Measurements from ENCODE around the gene LTBR. TPM values are rescaled to one million over a fixed set of nuclear protein-coding genes. Genes with fewer than 3 reads are reported as not detected.
A peak's percentile ranks its signal among the peaks of the same experiment; 100 is the strongest.

Gene LTBR
- total RNA-seq, 2 experiments from 2014 or later: 0.38 to 0.67 TPM

DNA sequence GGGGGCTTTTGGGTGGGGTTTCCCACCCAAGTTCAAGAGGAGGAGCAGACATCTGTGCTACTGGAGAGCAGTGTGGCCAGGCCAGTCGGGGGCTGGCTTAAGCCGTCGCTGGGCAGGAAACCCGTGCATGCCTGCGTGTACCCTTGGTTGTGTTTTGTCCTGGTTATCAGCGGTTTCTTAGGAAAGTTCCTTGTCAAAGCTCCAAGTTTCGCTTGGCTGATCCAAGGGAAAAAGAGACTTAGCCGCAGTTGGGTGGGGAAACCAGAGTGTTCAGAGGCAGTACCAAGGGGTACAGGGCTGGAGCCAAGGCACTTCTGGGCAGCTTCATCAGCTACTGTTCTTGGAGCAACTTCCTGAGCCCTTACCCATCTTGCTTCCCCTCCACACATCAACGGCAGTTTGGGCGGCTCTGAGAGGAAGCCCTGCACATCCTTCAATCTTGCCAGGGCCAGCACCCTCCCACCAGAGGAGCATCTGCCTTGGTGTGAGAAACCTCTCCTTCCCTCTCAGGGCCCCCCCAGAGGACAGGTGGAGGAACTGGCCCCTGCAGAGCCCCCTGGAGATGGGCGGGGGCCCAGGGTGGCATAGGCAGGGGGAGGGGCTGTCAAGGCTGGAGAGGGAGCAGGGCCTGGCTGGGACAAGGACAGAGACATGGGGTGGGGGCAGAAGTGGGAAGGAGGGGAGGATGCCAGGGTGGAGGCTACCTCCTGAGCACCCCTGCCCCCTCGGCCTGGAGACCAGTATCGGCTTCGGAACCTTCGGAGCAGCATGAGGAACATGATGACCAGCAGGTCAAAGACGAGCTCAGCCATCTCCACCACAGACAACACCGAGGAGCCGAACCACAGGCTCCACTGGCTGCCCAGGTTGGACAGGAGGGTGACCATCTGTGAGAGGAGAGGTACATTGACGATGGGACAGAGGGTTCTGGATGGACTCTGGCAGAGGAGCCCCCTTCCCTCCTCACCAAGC lies 36.3 kb upstream of the LTBR start:
- DNase-seq: no peak
- Histone ChIP-seq H3K4me1 (ENCODE audit: insufficient read depth, low read length) (peaks cover 49% of the 10 kb centered on the region), H3K27me3 (ENCODE audit: control insufficient read depth in 1 of 2, insufficient read depth in 2 of 2, low read length in 2 of 2) (no peaks in the 10 kb centered on the region), H3K4me3 (ENCODE audit: low read length) (no peak overlapping the region), H3K36me3 (ENCODE audit: insufficient read depth, low read length) (no peaks in the 10 kb centered on the region), H3K27ac (ENCODE audit: low read depth in 1 of 2, low read length in 2 of 2) (no peak overlapping the region), H3K9me3 (ENCODE audit: control insufficient read depth in 1 of 2, insufficient read depth in 1 of 2, low read length in 2 of 2) (no peaks in the 10 kb centered on the region)
- H3K36me3 Mint-ChIP-seq (ENCODE audit: low read depth): no peaks in the 10 kb centered on the region
- no peaks in the 10 kb centered on the region for H3K9me3 Mint-ChIP-seq
- H3K27ac Mint-ChIP-seq: no peak overlapping the region
- intact Hi-C loops (cut with DNase I, micrococcal nuclease): no loop called here
- CTCF ChIA-PET: no interaction called here
- POLR2A ChIA-PET: no interaction called here
- H3K4me1 Mint-ChIP-seq (ENCODE audit: low read depth): peaks cover 46% of the 10 kb centered on the region
- TF ChIP-seq CTCF (IDR thresholded peaks at IDR 0.05): no peak
- H3K4me3 Mint-ChIP-seq: no peak overlapping the region
- H3K27me3 Mint-ChIP-seq: no peaks in the 10 kb centered on the region
- ATAC-seq (ENCODE audit: poor library complexity): peak; percentile 55

DNA sequence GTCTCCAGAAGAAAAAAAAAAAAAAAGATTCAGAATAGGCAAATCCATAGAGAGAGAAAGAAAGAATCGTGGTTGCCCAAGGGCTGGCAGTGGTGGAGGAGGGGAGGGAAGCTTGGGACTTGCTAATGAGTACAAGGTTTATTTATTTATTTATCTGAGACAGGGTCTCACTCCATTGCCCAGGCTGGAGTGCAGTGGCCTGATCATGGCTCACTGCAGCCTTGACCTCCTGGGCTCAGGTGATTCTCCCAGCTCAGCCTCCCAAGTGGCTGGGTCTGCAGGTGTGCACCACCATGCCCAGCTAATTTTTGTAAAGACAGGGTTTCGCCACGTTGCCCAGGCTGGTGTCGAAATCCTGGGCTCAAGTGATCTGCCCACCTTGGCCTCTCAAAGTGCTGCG lies 32.3 kb upstream of the LTBR start:
- H3K9me3 ChIP-seq (ENCODE audit: control insufficient read depth in 1 of 2, insufficient read depth in 1 of 2, low read length in 2 of 2): no peaks in the 10 kb centered on the region
- H3K4me3 ChIP-seq (ENCODE audit: low read length): no peak overlapping the region
- Mint-ChIP-seq H3K27me3 (no peaks in the 10 kb centered on the region), H3K4me3 (no peak overlapping the region), H3K27ac (no peak overlapping the region), H3K4me1 (ENCODE audit: low read depth) (peaks cover 16% of the 10 kb centered on the region), H3K9me3 (no peaks in the 10 kb centered on the region), H3K36me3 (ENCODE audit: low read depth) (no peaks in the 10 kb centered on the region)
- H3K27me3 ChIP-seq (ENCODE audit: control insufficient read depth in 1 of 2, insufficient read depth in 2 of 2, low read length in 2 of 2): no peaks in the 10 kb centered on the region
- intact Hi-C loops (cut with DNase I, micrococcal nuclease): no loop called here
- TF ChIP-seq CTCF (IDR thresholded peaks at IDR 0.05): no peak
- CTCF ChIA-PET: interaction anchor here (0.8 kb wide), 1 partner anchor 16 kb away, joined by 3 read pairs; no protein-coding TSS in a partner anchor
- POLR2A ChIA-PET: no interaction called here
- peaks cover 24% of the 10 kb centered on the region for H3K4me1 ChIP-seq (ENCODE audit: insufficient read depth, low read length)
- ATAC-seq (ENCODE audit: poor library complexity) (no peak), DNase-seq (no peak)
- no peaks in the 10 kb centered on the region for H3K36me3 ChIP-seq (ENCODE audit: insufficient read depth, low read length)
- no peak overlapping the region for H3K27ac ChIP-seq (ENCODE audit: low read depth in 1 of 2, low read length in 2 of 2)

DNA sequence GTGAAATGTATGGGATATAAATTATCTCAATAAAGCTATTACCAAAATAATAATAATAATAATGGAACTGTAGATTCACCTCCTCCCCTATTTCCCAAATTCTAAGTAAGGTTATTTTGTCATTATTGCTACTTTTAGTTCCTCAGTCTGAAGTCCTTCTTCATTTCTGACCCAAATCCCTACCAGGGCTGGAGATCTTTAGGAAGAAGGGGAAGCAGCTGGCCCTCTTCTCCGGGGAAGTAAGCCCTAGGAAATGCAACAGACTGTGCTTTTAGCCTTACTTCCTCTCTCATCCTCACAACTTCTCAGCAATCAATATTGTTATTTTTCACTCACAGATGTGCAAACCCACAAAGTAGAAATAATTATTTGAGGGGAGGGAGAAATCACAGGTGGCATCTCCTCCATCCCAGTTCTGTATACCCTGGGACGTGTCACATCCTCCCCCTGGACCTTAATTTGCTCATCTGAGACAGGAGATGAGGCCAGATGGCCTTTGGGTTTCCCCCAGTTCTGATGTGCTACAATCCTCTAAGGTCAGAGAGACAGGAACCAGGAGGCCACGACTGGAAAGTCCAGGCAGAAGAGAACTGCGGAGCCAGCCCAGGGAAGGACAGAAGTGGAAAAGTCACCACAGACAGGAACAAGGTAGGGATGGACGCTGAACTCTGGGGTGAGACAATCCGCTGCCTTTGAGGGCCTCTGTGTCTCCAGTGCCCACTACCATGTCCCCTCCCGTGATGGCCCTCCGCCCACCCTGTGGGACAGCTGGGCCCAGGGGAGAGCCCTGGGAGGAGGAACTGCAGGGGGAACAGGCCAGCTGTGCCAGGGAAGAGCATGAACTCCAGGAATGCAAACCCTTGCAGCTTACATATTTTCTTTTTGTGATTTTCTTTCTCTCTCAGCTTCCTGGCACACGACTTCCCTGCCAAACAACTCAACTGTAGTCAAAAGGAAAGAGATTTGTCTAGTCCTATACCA lies 31.5 kb upstream of the LTBR start:
- no peak overlapping the region for H3K4me3 Mint-ChIP-seq
- H3K27me3 Mint-ChIP-seq: no peaks in the 10 kb centered on the region
- Histone ChIP-seq H3K9me3 (ENCODE audit: control insufficient read depth in 1 of 2, insufficient read depth in 1 of 2, low read length in 2 of 2) (no peaks in the 10 kb centered on the region), H3K36me3 (ENCODE audit: insufficient read depth, low read length) (no peaks in the 10 kb centered on the region), H3K27me3 (ENCODE audit: control insufficient read depth in 1 of 2, insufficient read depth in 2 of 2, low read length in 2 of 2) (no peaks in the 10 kb centered on the region), H3K4me3 (ENCODE audit: low read length) (no peak overlapping the region), H3K4me1 (ENCODE audit: insufficient read depth, low read length) (peaks cover 16% of the 10 kb centered on the region), H3K27ac (ENCODE audit: low read depth in 1 of 2, low read length in 2 of 2) (no peak overlapping the region)
- DNase-seq: no peak
- ChIA-PET CTCF (interaction anchor here (0.5 kb wide), 1 partner anchor 228 kb away, joined by 3 read pairs; no protein-coding TSS in a partner anchor), POLR2A (no interaction called here)
- no peak for TF ChIP-seq CTCF (IDR thresholded peaks at IDR 0.05)
- no peak overlapping the region for H3K27ac Mint-ChIP-seq
- peaks cover 8% of the 10 kb centered on the region for H3K4me1 Mint-ChIP-seq (ENCODE audit: low read depth)
- H3K9me3 Mint-ChIP-seq: no peaks in the 10 kb centered on the region
- H3K36me3 Mint-ChIP-seq (ENCODE audit: low read depth): no peaks in the 10 kb centered on the region
- no peak for ATAC-seq (ENCODE audit: poor library complexity)
- intact Hi-C loops (cut with DNase I, micrococcal nuclease): no loop called here

Measured in CD4-positive, alpha-beta T cell (primary cell).